Chondrocyte (in vitro differentiated cells): Measurements from ENCODE around the gene IQCE. TPM values are rescaled to one million over a fixed set of nuclear protein-coding genes. Genes with fewer than 3 reads are reported as not detected.

Source experiments
- DNase-seq: peaks from one replicate; pipeline ENCODE4 v3.0.0; 2021; ENCODE audit warnings: mixed read lengths, low spot score
- H3K27ac Mint-ChIP-seq: one replicate; pipeline ENCODE4 v1.8.0; 2021; ENCODE audit warnings: mild to moderate bottlenecking, moderate library complexity, mixed read lengths; ENCODE audit not compliant: unreplicated experiment
- H3K27me3 Mint-ChIP-seq: 2 replicates; pipeline ENCODE4 v1.8.0; 2021; ENCODE audit warnings: low read depth, mixed read lengths
- H3K36me3 Mint-ChIP-seq: 2 replicates; pipeline ENCODE4 v1.8.0; 2021; ENCODE audit warnings: low read depth, mixed read lengths
- H3K4me1 Mint-ChIP-seq: 2 replicates; pipeline ENCODE4 v1.8.0; 2021; ENCODE audit warnings: low read depth, mild to moderate bottlenecking, mixed read lengths
- H3K4me3 Mint-ChIP-seq: one replicate; pipeline ENCODE4 v1.8.0; 2021; ENCODE audit warnings: mild to moderate bottlenecking, moderate library complexity, mixed read lengths; ENCODE audit not compliant: unreplicated experiment
- H3K9me3 Mint-ChIP-seq: 2 replicates; pipeline ENCODE4 v1.8.0; 2021; ENCODE audit warnings: low read depth, mixed read lengths
- total RNA-seq: library from RNA; stranded (reverse); gene quantifications from 3 replicates; pipeline ENCODE4 v1.2.1, GENCODE V29; 2021
- TF ChIP-seq, protein P1 (sequence below): fragments of 200-600 bp; sonication (generic); IDR thresholded peaks from 2 replicates; pipeline ENCODE4 v1.5.0; 2021; ENCODE audit warnings: antibody characterized with exemption, mild to moderate bottlenecking, moderate library complexity

The IQCE gene
- total RNA-seq, 1 donor from 2014 or later = 10.0 TPM

DNA sequence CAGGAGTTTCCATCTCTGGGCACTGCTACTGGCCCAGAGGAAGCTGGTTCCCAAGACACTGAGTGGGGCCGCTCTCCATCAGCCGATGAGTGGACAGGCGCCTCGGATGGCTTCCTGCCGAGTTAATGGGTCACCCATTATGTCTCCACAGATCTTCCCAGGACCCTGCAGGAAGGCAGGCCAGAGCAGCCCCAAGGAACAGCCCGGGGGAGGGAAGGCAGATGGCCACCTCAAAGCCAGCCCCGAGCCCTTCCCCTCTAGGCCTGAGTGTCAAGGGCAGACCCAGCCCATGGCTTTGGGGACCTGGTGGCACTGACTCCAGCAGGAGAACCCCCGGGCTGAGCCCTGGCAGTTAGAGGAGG is 42.6 kb upstream of the IQCE start:
- TF ChIP-seq, protein P1, sequence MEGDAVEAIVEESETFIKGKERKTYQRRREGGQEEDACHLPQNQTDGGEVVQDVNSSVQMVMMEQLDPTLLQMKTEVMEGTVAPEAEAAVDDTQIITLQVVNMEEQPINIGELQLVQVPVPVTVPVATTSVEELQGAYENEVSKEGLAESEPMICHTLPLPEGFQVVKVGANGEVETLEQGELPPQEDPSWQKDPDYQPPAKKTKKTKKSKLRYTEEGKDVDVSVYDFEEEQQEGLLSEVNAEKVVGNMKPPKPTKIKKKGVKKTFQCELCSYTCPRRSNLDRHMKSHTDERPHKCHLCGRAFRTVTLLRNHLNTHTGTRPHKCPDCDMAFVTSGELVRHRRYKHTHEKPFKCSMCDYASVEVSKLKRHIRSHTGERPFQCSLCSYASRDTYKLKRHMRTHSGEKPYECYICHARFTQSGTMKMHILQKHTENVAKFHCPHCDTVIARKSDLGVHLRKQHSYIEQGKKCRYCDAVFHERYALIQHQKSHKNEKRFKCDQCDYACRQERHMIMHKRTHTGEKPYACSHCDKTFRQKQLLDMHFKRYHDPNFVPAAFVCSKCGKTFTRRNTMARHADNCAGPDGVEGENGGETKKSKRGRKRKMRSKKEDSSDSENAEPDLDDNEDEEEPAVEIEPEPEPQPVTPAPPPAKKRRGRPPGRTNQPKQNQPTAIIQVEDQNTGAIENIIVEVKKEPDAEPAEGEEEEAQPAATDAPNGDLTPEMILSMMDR = no peak
- Mint-ChIP-seq H3K36me3 (no peaks in the 10 kb centered on the region), H3K9me3 (no peaks in the 10 kb centered on the region), H3K4me1 (peaks cover 50% of the 10 kb centered on the region), H3K4me3 (no peak overlapping the region), H3K27me3 (no peaks in the 10 kb centered on the region), H3K27ac (peak overlapping the region; percentile 86)
- DNase-seq = no peak

DNA sequence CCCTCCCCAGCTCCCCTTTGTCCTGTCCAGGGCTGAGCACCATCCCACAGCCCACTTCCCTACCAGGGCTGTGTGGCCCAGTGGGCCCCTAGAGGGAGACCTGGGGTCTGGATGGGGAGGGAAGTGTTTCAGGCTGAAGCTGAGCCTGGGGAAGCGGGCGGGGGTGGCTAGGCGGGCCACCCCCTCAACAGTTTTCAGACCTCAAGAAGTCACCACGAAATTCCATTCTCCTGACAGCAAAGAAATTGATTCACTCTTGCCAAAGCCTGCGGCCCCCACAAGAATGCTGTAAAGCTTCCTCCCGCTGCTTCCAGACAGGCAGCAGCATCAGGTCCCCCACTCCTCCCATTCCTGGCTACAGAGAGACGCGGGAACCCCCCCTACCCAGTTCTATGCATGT is 41.8 kb upstream of the IQCE start:
- H3K9me3 Mint-ChIP-seq = no peaks in the 10 kb centered on the region
- no peaks in the 10 kb centered on the region for H3K27me3 Mint-ChIP-seq
- TF ChIP-seq, protein P1 = peak; percentile 36
- H3K27ac Mint-ChIP-seq = peak overlapping the region; percentile 86
- no peak for DNase-seq
- H3K4me1 Mint-ChIP-seq = peaks cover 54% of the 10 kb centered on the region
- H3K4me3 Mint-ChIP-seq = no peak overlapping the region
- H3K36me3 Mint-ChIP-seq = no peaks in the 10 kb centered on the region

GRCh38 chr7:2517678-2518507 is 40.9 kb upstream of the IQCE start:
- DNase-seq = no peak
- peaks cover 1% of the 10 kb centered on the region for H3K36me3 Mint-ChIP-seq
- H3K27ac Mint-ChIP-seq = peak overlapping the region; percentile 86
- no peaks in the 10 kb centered on the region for H3K27me3 Mint-ChIP-seq
- TF ChIP-seq, protein P1 = no peak
- peaks cover 56% of the 10 kb centered on the region for H3K4me1 Mint-ChIP-seq
- no peaks in the 10 kb centered on the region for H3K9me3 Mint-ChIP-seq
- peak overlapping the region; percentile 42 for H3K4me3 Mint-ChIP-seq

DNA sequence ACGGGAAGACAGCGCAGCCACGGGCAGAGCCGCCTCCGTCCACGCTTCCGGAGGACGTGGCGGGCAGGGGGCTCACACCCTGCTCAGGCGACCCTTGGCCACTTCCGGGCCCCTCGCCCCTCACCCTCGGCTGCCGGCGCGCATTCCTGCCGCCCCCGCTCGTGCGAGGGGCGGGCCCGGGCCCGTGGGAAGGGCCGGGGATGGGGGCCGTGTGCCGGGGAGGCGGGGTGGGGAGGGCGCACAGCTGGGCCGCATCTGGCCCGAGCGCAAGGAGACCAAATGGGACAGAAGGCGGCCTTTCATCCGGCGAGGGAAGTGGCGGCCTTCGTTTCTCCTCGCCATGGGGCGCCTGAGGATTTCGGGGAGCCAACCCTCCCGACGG is 40.1 kb upstream of the IQCE start:
- TF ChIP-seq, protein P1 = no peak
- DNase-seq = no peak
- Mint-ChIP-seq H3K4me1 (peaks cover 63% of the 10 kb centered on the region), H3K9me3 (no peaks in the 10 kb centered on the region), H3K4me3 (peak overlapping the region; percentile 64), H3K36me3 (peaks cover 3% of the 10 kb centered on the region), H3K27me3 (no peaks in the 10 kb centered on the region), H3K27ac (peak overlapping the region; percentile 86)

DNA sequence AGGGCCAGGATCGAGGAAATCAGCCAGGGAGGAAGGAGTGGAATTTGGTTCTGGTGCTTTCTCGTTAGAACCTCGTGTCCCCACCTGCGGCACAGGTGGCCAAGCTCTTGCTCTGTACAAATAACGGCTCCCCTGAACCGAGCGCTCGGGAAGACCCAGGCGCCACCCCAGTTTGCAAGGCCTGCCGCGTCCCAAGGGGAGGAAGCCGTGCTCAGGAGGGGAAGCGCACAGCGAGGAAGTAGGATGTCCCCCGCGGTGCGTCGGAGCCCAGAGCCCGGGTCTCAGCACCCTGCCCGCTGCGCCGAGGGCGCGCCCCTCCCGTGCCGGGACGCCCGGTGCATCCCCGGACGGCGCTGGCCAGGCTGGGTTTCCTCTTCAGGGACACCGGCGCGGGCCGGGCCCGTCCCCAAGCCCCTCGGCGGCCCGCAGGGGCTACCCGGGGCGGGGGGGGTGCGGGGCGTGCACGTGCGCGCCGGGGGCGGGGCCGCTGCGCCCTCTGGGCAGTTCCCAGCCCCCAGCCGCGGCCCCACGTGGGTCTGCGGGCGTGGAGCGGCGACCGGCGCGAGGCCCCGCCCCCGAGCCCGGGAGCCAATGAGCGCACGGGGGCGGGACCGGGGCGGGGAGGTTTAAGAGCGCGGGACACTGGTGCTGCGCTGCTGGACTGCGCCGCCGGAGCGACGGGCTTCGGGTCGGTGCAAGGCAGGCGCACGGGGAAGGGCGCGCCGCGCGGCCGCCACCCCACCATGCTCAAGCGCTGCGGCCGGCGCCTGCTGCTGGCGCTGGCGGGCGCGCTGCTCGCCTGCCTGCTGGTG is 39.5 kb upstream of the IQCE start, which contains the start of gene LFNG:
Gene LFNG, plus strand, starts transcription at position 656 of the 812 bp plus-strand sequence. Its CDS starts 88 bp downstream, at position 744.
- Mint-ChIP-seq H3K4me1 (peaks cover 66% of the 10 kb centered on the region), H3K36me3 (peaks cover 3% of the 10 kb centered on the region), H3K27ac (peak within 1 kb of the TSS; percentile 32), H3K9me3 (no peaks in the 10 kb centered on the region), H3K27me3 (no peaks in the 10 kb centered on the region), H3K4me3 (peak within 1 kb of the TSS; percentile 80)
- DNase-seq = no peak
- TF ChIP-seq, protein P1 = no peak
